K562 (cell line): ENCODE measurements around the gene HOXB6. TPM values are rescaled to one million over a fixed set of nuclear protein-coding genes. Genes with fewer than 3 reads are reported as not detected.

Experiments
- AFF1 ChIP-seq, 2 experiments: fragments of 450-650 bp; IDR thresholded peaks; 2 replicates each; pipeline ENCODE4 v1.6.1; 2018; ENCODE audit warnings: mild to moderate bottlenecking in 2 of 2, low read depth in 1 of 2; ENCODE audit not compliant: partially characterized antibody in 2 of 2
- ARID3B ChIP-seq: fragments of 250-450 bp; sonication (Bioruptor Pico); IDR thresholded peaks from 2 replicates; pipeline ENCODE4 v1.4.0; 2020; ENCODE audit warnings: borderline replicate concordance
- ASH1L ChIP-seq: fragments of 450-650 bp; IDR thresholded peaks from 2 replicates; pipeline ENCODE4 v1.6.1; 2018; ENCODE audit warnings: borderline replicate concordance, mild to moderate bottlenecking, low read depth; ENCODE audit not compliant: partially characterized antibody
- CCAR2 ChIP-seq: fragments of 200-400 bp; formaldehyde crosslinking; IDR thresholded peaks from 2 replicates; pipeline ENCODE4 v1.6.1; 2017; ENCODE audit warnings: mild to moderate bottlenecking, low read depth, low read length
- ETS2 ChIP-seq: IDR thresholded peaks from 2 replicates; pipeline ENCODE4 v1.6.1; 2016; ENCODE audit warnings: borderline replicate concordance, missing genetic modification characterization, mild to moderate bottlenecking, moderate library complexity, missing compliant biosample characterization; ENCODE audit not compliant: poor library complexity, severe bottlenecking
- GTF2F1 ChIP-seq: IDR thresholded peaks from 2 replicates; pipeline ENCODE4 v1.6.1; 2011; ENCODE audit warnings: low read depth, low read length, improper control_type of control experiment
- NCOA1 ChIP-seq: fragments of 450-650 bp; IDR thresholded peaks from 2 replicates; pipeline ENCODE4 v1.6.1; 2016; ENCODE audit warnings: low read depth
- NFIX ChIP-seq: fragments of 250-450 bp; sonication (Bioruptor Pico); IDR thresholded peaks from 2 replicates; pipeline ENCODE4 v1.4.0; 2020; ENCODE audit warnings: low read depth, mild to moderate bottlenecking, moderate library complexity
- NFRKB ChIP-seq: fragments of 450-650 bp; IDR thresholded peaks from 2 replicates; pipeline ENCODE4 v1.6.1; 2016; ENCODE audit warnings: low read depth
- PCBP2 ChIP-seq: fragments of 200-400 bp; formaldehyde crosslinking; IDR thresholded peaks from 2 replicates; pipeline ENCODE4 v1.6.1; 2018; ENCODE audit warnings: low read length, low read depth, mild to moderate bottlenecking, moderate library complexity; ENCODE audit not compliant: poor library complexity, severe bottlenecking
- RFX5 ChIP-seq: IDR thresholded peaks from 2 replicates; pipeline ENCODE4 v1.6.1; 2011; ENCODE audit warnings: low read depth, mild to moderate bottlenecking, improper control_type of control experiment, low read length
- SIX5 ChIP-seq, 2 experiments: IDR thresholded peaks; 2 replicates each; pipeline ENCODE4 v1.6.1; 2011; ENCODE audit warnings: low read length in 2 of 2, borderline replicate concordance in 1 of 2, low read depth in 1 of 2, mild to moderate bottlenecking in 1 of 2, moderate library complexity in 1 of 2; ENCODE audit not compliant: insufficient read depth in 1 of 2
- ZBTB17 ChIP-seq: fragments of 450-650 bp; formaldehyde crosslinking; IDR thresholded peaks from 2 replicates; pipeline ENCODE4 v1.4.0; 2020; ENCODE audit warnings: mild to moderate bottlenecking
- ZNF444 ChIP-seq: fragments of 250-450 bp; sonication (Bioruptor Pico); IDR thresholded peaks from 2 replicates; pipeline ENCODE4 v1.4.0; 2020; ENCODE audit warnings: mild to moderate bottlenecking, moderate library complexity
- ZNF57 ChIP-seq: fragments of 450-650 bp; formaldehyde crosslinking; IDR thresholded peaks from 2 replicates; pipeline ENCODE4 v1.4.0; 2020; ENCODE audit warnings: mild to moderate bottlenecking, moderate library complexity
- ZNF583 ChIP-seq: fragments of 250-450 bp; sonication (Bioruptor Pico); IDR thresholded peaks from 2 replicates; pipeline ENCODE4 v1.4.0; 2020
- polyA plus RNA-seq, 8 experiments: library from polyadenylated mRNA; depleted of rRNA in 4 of 8; stranded (reverse) in 5 of 8; unstranded in 3 of 8; fragments of >200 nt; fragmentation: Nextera tagmentation in 2 of 8; fragmentation: Illumina TruSeq in 1 of 8; extraction: Ambion mirVana in 2 of 8; extraction: Trizol in 1 of 8; gene quantifications; 2 replicates each; pipeline versions ENCODE4 v1.2.1 to v1.2.3, GENCODE V29; 2011 to 2014; ENCODE audit warnings: inconsistent platforms in 1 of 8, missing spikeins in 1 of 8
- total RNA-seq, 7 experiments: library from RNA; depleted of rRNA in 6 of 7; stranded (reverse); fragments of >200 nt in 6 of 7; fragmentation: Illumina TruSeq in 2 of 7; extraction: Trizol in 2 of 7; gene quantifications; 2 replicates each; pipeline versions ENCODE4 v1.2.1 to v1.2.3, GENCODE V29; 2011 to 2021; ENCODE audit warnings: low replicate concordance in 1 of 7
- TF ChIP-seq, protein P1 (sequence below): fragments of 250-450 bp; sonication (Bioruptor Pico); IDR thresholded peaks from 2 replicates; pipeline ENCODE4 v1.8.0; 2022; ENCODE audit warnings: moderate library complexity, mild to moderate bottlenecking, inconsistent platforms
- TF ChIP-seq, protein P2 (sequence below): fragments of 250-450 bp; sonication (Bioruptor Pico); IDR thresholded peaks from 2 replicates; pipeline ENCODE4 v1.5.0; 2021

The HOXB6 gene
- total and polyA plus RNA-seq, 9 of the 15 experiments (the other 6 are each of a cell fraction or from before 2014, with no cell fraction given), result 1.2 to 14.8 (median 4.9) TPM

DNA sequence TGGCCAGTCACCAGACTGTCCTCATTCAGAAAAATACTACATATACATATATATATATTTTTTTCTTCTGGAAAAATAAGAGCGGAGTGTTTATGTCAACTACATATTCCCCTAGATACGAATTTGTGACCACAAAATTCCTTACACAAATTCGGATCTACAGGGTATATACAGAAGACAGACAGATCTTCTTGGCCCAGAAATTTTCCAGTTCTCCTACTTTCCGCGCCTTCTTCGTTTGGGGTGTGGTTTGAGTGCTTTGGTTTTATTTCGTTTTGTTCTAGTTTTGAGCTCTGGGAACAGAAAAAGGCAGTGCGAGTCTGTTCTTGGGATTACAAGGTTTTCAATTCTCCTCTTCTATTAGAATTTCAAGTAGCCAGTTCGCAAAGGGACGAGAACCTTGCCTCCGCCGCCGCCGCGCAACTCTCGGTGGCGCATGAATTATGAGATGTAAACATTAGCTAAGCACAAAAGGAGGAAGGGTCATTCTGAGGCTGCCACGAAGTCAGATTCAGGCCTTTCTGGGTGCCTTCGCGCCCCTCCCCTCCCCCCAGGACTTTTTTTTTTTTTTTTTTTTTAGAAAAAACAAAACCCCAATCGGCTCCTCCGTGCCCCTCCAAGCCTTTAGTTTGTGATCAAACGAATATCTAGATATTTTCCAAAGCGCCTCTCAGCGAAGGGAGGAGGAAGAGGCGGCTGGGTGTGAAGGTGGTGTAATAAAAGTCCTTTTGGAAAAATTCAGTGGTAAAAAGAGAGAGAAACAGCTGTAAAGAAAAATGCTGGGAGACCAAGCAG is 24.8 kb downstream of the HOXB6 start (continued):
- no peak for TF ChIP-seq ASH1L
- TF ChIP-seq ZBTB17, result 0 out of 2 replicates have a peak, but pooled peaks have one; percentile 29
- peak in 1 of 2 experiments; percentile 79 for TF ChIP-seq AFF1 (IDR thresholded peaks at IDR 0.05; ENCODE audit: low read depth in 1 of 2, partially characterized antibody in 2 of 2)
- TF ChIP-seq RFX5, result no peak
- no peak for TF ChIP-seq ARID3B (CRISPR knock-in tag)
- no peak for TF ChIP-seq SIX5 (IDR thresholded peaks at IDR 0.05; ENCODE audit: borderline replicate concordance in 1 of 2, insufficient read depth in 1 of 2, low read depth in 1 of 2, low read length in 2 of 2)
- TF ChIP-seq NFRKB, result peak; percentile 67; the same call in 1 of the 2 replicates
- TF ChIP-seq NCOA1, result peak; percentile 48; the same call in 1 of the 2 replicates
- no peak for TF ChIP-seq ZNF444 (CRISPR knock-in tag)
- TF ChIP-seq, protein P1, sequence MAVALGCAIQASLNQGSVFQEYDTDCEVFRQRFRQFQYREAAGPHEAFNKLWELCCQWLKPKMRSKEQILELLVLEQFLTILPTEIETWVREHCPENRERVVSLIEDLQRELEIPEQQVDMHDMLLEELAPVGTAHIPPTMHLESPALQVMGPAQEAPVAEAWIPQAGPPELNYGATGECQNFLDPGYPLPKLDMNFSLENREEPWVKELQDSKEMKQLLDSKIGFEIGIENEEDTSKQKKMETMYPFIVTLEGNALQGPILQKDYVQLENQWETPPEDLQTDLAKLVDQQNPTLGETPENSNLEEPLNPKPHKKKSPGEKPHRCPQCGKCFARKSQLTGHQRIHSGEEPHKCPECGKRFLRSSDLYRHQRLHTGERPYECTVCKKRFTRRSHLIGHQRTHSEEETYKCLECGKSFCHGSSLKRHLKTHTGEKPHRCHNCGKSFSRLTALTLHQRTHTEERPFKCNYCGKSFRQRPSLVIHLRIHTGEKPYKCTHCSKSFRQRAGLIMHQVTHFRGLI (CRISPR knock-in tag), result no peak
- no peak for TF ChIP-seq PCBP2
- TF ChIP-seq ZNF57 (CRISPR knock-in tag), result no peak
- no peak for TF ChIP-seq ETS2 (tag)
- TF ChIP-seq NFIX (CRISPR knock-in tag), result no peak
- TF ChIP-seq ZNF583 (CRISPR knock-in tag), result 0 out of 2 replicates have a peak, but pooled peaks have one; percentile 32
- TF ChIP-seq, protein P2, sequence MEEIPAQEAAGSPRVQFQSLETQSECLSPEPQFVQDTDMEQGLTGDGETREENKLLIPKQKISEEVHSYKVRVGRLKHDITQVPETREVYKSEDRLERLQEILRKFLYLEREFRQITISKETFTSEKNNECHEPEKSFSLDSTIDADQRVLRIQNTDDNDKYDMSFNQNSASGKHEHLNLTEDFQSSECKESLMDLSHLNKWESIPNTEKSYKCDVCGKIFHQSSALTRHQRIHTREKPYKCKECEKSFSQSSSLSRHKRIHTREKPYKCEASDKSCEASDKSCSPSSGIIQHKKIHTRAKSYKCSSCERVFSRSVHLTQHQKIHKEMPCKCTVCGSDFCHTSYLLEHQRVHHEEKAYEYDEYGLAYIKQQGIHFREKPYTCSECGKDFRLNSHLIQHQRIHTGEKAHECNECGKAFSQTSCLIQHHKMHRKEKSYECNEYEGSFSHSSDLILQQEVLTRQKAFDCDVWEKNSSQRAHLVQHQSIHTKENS (CRISPR knock-in tag), result no peak
- TF ChIP-seq CCAR2, result no peak
- no peak for TF ChIP-seq GTF2F1
